ENCODE data around the gene ABCA1. TPM values are rescaled to one million over a fixed set of nuclear protein-coding genes. Genes with fewer than 3 reads are reported as not detected.
"Not testable (repeated sequence)": the region's sequence is repeated elsewhere in the genome, so short reads cannot be mapped to it uniquely, and the experiment has no call there.

Gene ABCA1
- polyA plus RNA-seq, 5 donors, result 8.6 to 19.4 (median 17.2) TPM

GRCh38 chr9:104944871-104945270, 16.9 kb upstream of the ABCA1 start:
- no peak for DNase-seq

- no peak for DNase-seq
Measured at GRCh38 chr9:104944356-104944755, 16.4 kb upstream of the ABCA1 start.

GRCh38 chr9:104941597-104941996, 13.6 kb upstream of the ABCA1 start:
- DNase-seq, result no peak

GRCh38 chr9:104936291-104936690, 8.3 kb upstream of the ABCA1 start:
- no peak for DNase-seq

GRCh38 chr9:104935501-104935810, 7.5 kb upstream of the ABCA1 start:
- DNase-seq, result not testable (repeated sequence)

- DNase-seq, result no peak
Measured at GRCh38 chr9:104934691-104935500, 6.9 kb upstream of the ABCA1 start.

GRCh38 chr9:104933091-104933490, 5.1 kb upstream of the ABCA1 start:
- DNase-seq, result not testable (repeated sequence)

- no peak for DNase-seq
Measured at GRCh38 chr9:104931256-104931655, 3.3 kb upstream of the ABCA1 start.

GRCh38 chr9:104927216-104927911, 591 bp downstream of the ABCA1 start:
- DNase-seq, result peak; percentile 45 to 51

- no peak for DNase-seq
Measured at GRCh38 chr9:104923740-104924139, 4.2 kb downstream of the ABCA1 start.

- DNase-seq, result peak; percentile 56 to 64
Measured at GRCh38 chr9:104923289-104923688, 4.7 kb downstream of the ABCA1 start.

GRCh38 chr9:104922748-104923147, 5.2 kb downstream of the ABCA1 start:
- not testable (repeated sequence) for DNase-seq

- no peak for DNase-seq
Measured at GRCh38 chr9:104921067-104921741, 6.8 kb downstream of the ABCA1 start.

- no peak for DNase-seq
Measured at GRCh38 chr9:104915753-104916152, 12.2 kb downstream of the ABCA1 start.

- DNase-seq, result no peak
Measured at GRCh38 chr9:104915049-104915448, 12.9 kb downstream of the ABCA1 start.

- no peak for DNase-seq
Measured at GRCh38 chr9:104914466-104914865, 13.5 kb downstream of the ABCA1 start.

GRCh38 chr9:104912606-104913005, 15.3 kb downstream of the ABCA1 start:
- DNase-seq, result no peak

GRCh38 chr9:104911032-104911607, 16.8 kb downstream of the ABCA1 start:
- DNase-seq, result no peak

GRCh38 chr9:104907278-104907951, 20.5 kb downstream of the ABCA1 start:
- DNase-seq, result no peak

GRCh38 chr9:104906441-104907277, 21.3 kb downstream of the ABCA1 start:
- DNase-seq, result no peak

- DNase-seq, result no peak
Measured at GRCh38 chr9:104905931-104906330, 22.0 kb downstream of the ABCA1 start.

Data from right lung (tissue), 5 donors.